Endothelial cell of umbilical vein (primary cell): ENCODE data around the gene IRF6. TPM values are rescaled to one million over a fixed set of nuclear protein-coding genes. Genes with fewer than 3 reads are reported as not detected.
A peak's percentile ranks its signal among the peaks of the same experiment; 100 is the strongest.

ENCODE experiments used
- BruUV-seq: library from RNA; stranded (reverse); fragments of 400-500 nt; replicated peaks from 2 replicates; lab custom pipeline; 2021; lab: Mats Ljungman, UMichigan
- CTCF ChIA-PET: fragments of 300-600, 350-600 bp; sonication (Branson Sonifier 250); formaldehyde crosslinking; loops from one replicate; lab custom pipeline; 2021; ENCODE audit warnings: antibody characterized with exemption, inconsistent platforms; lab: Charles Lee
- POLR2A ChIA-PET: fragments of 300-600, 350-600 bp; sonication (Branson Sonifier 250); formaldehyde crosslinking; loops from one replicate; lab custom pipeline; 2021; ENCODE audit warnings: antibody characterized with exemption, inconsistent platforms; lab: Charles Lee
- DNase-seq: peaks from one replicate; pipeline ENCODE4 v3.0.0-alpha.2; 2011; ENCODE audit warnings: low read depth, low spot score
- FAIRE-seq: peaks from 2 replicates; lab custom pipeline; 2011; peaks lifted over from hg19 to GRCh38; lab: Jason Lieb, UNC
- H2AFZ ChIP-seq: 2 replicates; pipeline ENCODE4 v1.6.0; 2012; ENCODE audit warnings: low read depth, low read length, control low read depth, inconsistent platforms
- H3K27ac ChIP-seq: 2 replicates; pipeline ENCODE4 v1.5.1; 2011; ENCODE audit warnings: low read depth, mild to moderate bottlenecking, control low read depth, low read length, moderate library complexity; ENCODE audit not compliant: insufficient read depth
- H3K27me3 ChIP-seq, 2 experiments: 2 replicates each; pipeline versions ENCODE4 v1.6.0 to v1.6.1; 2011; ENCODE audit warnings: low read length in 2 of 2, mixed read lengths in 1 of 2; ENCODE audit not compliant: control insufficient read depth in 2 of 2, insufficient read depth in 2 of 2
- H3K36me3 ChIP-seq, 2 experiments: 2 replicates in 1 of 2; 3 replicates in 1 of 2; pipeline ENCODE4 v1.5.1; 2011; ENCODE audit warnings: low read length in 2 of 2, mild to moderate bottlenecking in 1 of 2, moderate library complexity in 1 of 2; ENCODE audit not compliant: control insufficient read depth in 2 of 2, insufficient read depth in 2 of 2; ENCODE audit errors: extremely low read depth in 1 of 2
- H3K4me1 ChIP-seq: 3 replicates; pipeline ENCODE4 v1.5.1; 2011; ENCODE audit warnings: mild to moderate bottlenecking, low read length; ENCODE audit not compliant: control insufficient read depth, insufficient read depth; ENCODE audit errors: extremely low read depth
- H3K4me2 ChIP-seq: 2 replicates; pipeline ENCODE4 v1.6.1; 2011; ENCODE audit warnings: low read length, control low read depth, mixed read lengths; ENCODE audit not compliant: insufficient read depth
- H3K4me3 ChIP-seq, 3 experiments: fragments of 200-600 bp in 1 of 3; sonication (generic), shearing (Covaris generic) in 1 of 3; replicated peaks in 1 of 3; 2 replicates each; pipeline ENCODE4 v1.5.1; 2011 to 2016; ENCODE audit warnings: control low read depth in 3 of 3, low read length in 3 of 3, mild to moderate bottlenecking in 2 of 3, inconsistent platforms in 1 of 3, low read depth in 1 of 3, moderate library complexity in 1 of 3; ENCODE audit not compliant: insufficient read depth in 1 of 3
- H3K79me2 ChIP-seq: 2 replicates; pipeline ENCODE4 v1.6.0; 2012; ENCODE audit warnings: low read length, inconsistent platforms; ENCODE audit not compliant: control insufficient read depth, insufficient read depth
- H3K9ac ChIP-seq: replicated peaks from 2 replicates; pipeline ENCODE3; 2011; ENCODE audit warnings: low read length, control low read depth; ENCODE audit not compliant: insufficient read depth; ENCODE audit errors: extremely low read depth
- H3K9me1 ChIP-seq: replicated peaks from 3 replicates; pipeline ENCODE4 v1.6.0; 2011; ENCODE audit warnings: mild to moderate bottlenecking, low read length; ENCODE audit not compliant: control insufficient read depth, insufficient read depth; ENCODE audit errors: extremely low read depth
- H3K9me3 ChIP-seq: replicated peaks from 2 replicates; pipeline ENCODE4 v1.5.1; 2012; ENCODE audit warnings: low read length, inconsistent platforms; ENCODE audit not compliant: control insufficient read depth, insufficient read depth
- H4K20me1 ChIP-seq: replicated peaks from 2 replicates; pipeline ENCODE3; 2011; ENCODE audit warnings: mild to moderate bottlenecking, low read length; ENCODE audit not compliant: control insufficient read depth, insufficient read depth; ENCODE audit errors: extremely low read depth
- EZH2 ChIP-seq: IDR thresholded peaks from 2 replicates; pipeline ENCODE4 v1.6.1; 2012; ENCODE audit warnings: borderline replicate concordance, low read depth, mild to moderate bottlenecking, moderate library complexity, low read length, inconsistent platforms; ENCODE audit not compliant: severe bottlenecking
- FOS ChIP-seq: IDR thresholded peaks from 2 replicates; pipeline ENCODE4 v1.6.1; 2011; ENCODE audit warnings: mild to moderate bottlenecking, low read length, moderate library complexity, borderline replicate concordance; ENCODE audit not compliant: insufficient read depth
- GATA2 ChIP-seq: IDR thresholded peaks from 2 replicates; pipeline ENCODE4 v1.7.0; 2011; ENCODE audit warnings: low read depth, mild to moderate bottlenecking, moderate library complexity, mixed read lengths, low read length; ENCODE audit not compliant: insufficient read length, insufficient read depth
- JUN ChIP-seq: IDR thresholded peaks from 2 replicates; pipeline ENCODE4 v1.6.1; 2011; ENCODE audit warnings: borderline replicate concordance, low read depth; ENCODE audit not compliant: insufficient read length, insufficient read depth
- MYC ChIP-seq: IDR thresholded peaks from one replicate; pipeline ENCODE4 v1.6.1; 2011; ENCODE audit warnings: mild to moderate bottlenecking, low read depth, low read length
- POLR2A ChIP-seq: IDR thresholded peaks from 2 replicates; pipeline ENCODE4 v1.6.1; 2012; ENCODE audit warnings: low read depth, mild to moderate bottlenecking, control low read depth, low read length
- POLR2AphosphoS5 ChIP-seq: IDR thresholded peaks from 2 replicates; pipeline ENCODE4 v1.6.1; 2012; ENCODE audit warnings: low read depth, mild to moderate bottlenecking, control low read depth, low read length, moderate library complexity; ENCODE audit not compliant: insufficient read depth
- dilution Hi-C: fragments of 300-500 bp; cut with MboI; formaldehyde crosslinking; loops from one replicate; pipeline ENCODE4 v1.15.0; 2019; ENCODE audit warnings: low sequenced_read_pairs; ENCODE audit not compliant: extremely low pct_ligation_motif_present
- intact Hi-C: fragments of 100-400 bp; cut with micrococcal nuclease; formaldehyde crosslinking; loops from one replicate; pipeline ENCODE4 v1.10.0; 2022
- polyA plus RNA-seq, 4 experiments: library from polyadenylated mRNA; depleted of rRNA in 3 of 4; stranded (reverse) in 3 of 4; unstranded in 1 of 4; fragments of >200 nt; gene quantifications; 2 replicates each; pipeline versions ENCODE4 v1.2.1 to v1.2.3, GENCODE V29; 2011 to 2012; ENCODE audit warnings: missing spikeins in 1 of 4
- total RNA-seq: library from RNA; stranded (reverse); gene quantifications from 2 replicates; pipeline ENCODE4 v1.2.3, GENCODE V29; 2021
- TF ChIP-seq, protein P1 (sequence below), 2 donors: IDR thresholded peaks; 1 replicate in 1 of 2; 2 replicates in 1 of 2; pipeline ENCODE4 v1.5.1; 2011; ENCODE audit warnings: low read length in 2 of 2, mild to moderate bottlenecking in 2 of 2, moderate library complexity in 2 of 2, control low read depth in 1 of 2, inconsistent platforms in 1 of 2, low read depth in 1 of 2; ENCODE audit not compliant: insufficient read depth in 1 of 2; ENCODE audit errors: extremely low read depth in 1 of 2
- TF ChIP-seq, protein P2 (sequence below): IDR thresholded peaks from 2 replicates; pipeline ENCODE4 v1.6.1; 2011; ENCODE audit not compliant: insufficient read depth, insufficient read length

The IRF6 gene
- total and polyA plus RNA-seq, 2 donors (not counting 3 experiments of a cell fraction or from before 2014, with no cell fraction given): 42.0 to 55.8 TPM

DNA sequence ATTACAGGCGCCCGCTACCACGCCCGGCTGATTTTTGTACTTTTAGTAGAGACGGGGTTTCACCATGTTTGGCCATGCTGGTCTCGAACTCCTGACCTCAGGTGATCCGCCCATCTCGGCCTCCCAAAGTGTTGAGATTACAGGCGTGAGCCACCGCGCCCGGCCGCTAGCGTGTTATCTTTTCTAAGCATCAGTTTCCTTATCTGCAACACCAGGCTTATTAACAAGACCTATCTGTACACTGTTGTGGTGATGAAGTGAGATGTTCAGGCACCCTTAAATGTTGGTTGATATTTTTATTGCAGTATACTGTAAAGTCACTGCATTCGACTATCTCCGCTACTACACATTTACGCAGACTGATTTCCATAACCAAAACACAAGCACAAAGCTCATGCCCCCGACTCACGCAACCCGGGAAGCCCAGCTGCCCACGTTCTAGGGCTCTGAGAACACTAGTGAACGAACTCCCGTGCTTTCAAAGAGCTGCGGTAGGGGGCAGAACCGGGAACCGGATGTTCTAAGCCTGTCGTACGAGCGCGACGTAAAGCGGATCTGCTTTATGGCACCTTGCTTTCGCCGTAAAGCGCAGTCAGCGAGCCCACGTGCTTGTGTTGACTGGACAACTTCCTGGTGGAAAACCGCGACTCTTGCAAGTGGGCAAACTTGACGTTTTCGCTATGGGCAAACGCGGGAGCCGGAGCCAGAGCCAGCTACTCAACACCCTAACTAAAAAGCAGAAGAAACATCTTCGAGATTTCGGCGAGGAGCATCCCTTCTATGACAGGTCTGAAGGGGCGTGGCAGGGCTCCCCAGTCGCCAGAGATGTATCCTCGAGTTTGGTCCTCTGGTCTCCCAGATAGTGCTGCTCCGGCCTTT lies 21.7 kb upstream of the IRF6 start, which contains the start of gene UTP25:
TSS of gene UTP25 (plus strand) at position 589 of the 879 bp plus-strand sequence. CDS start at position 681, 92 bp downstream.
- peak within 1 kb of the TSS; percentile 88 for H3K9ac ChIP-seq
- DNase-seq (peak; percentile 99), FAIRE-seq (peak; percentile 93)
- peak within 1 kb of the TSS; percentile 45 for H2AFZ ChIP-seq
- H3K9me1 ChIP-seq: no peaks in the 10 kb centered on the region
- ChIA-PET POLR2A (interaction anchor here (0.7 to 1.7 kb wide), 2 partner anchors 12 to 20 kb away, joined by 4 to 15 read pairs; no protein-coding TSS in a partner anchor), CTCF (interaction anchor here (0.6 to 1.3 kb wide), 6 partner anchors 11 to 49 kb away, joined by 3 to 16 read pairs (median 4); partner anchors contain the start of gene C1orf74)
- TF ChIP-seq POLR2AphosphoS5 (peak; percentile 77), JUN (no peak), EZH2 (no peak), MYC (peak; percentile 100), FOS (no peak), POLR2A (peak; percentile 84), GATA2 (no peak)
- TF ChIP-seq, protein P1, sequence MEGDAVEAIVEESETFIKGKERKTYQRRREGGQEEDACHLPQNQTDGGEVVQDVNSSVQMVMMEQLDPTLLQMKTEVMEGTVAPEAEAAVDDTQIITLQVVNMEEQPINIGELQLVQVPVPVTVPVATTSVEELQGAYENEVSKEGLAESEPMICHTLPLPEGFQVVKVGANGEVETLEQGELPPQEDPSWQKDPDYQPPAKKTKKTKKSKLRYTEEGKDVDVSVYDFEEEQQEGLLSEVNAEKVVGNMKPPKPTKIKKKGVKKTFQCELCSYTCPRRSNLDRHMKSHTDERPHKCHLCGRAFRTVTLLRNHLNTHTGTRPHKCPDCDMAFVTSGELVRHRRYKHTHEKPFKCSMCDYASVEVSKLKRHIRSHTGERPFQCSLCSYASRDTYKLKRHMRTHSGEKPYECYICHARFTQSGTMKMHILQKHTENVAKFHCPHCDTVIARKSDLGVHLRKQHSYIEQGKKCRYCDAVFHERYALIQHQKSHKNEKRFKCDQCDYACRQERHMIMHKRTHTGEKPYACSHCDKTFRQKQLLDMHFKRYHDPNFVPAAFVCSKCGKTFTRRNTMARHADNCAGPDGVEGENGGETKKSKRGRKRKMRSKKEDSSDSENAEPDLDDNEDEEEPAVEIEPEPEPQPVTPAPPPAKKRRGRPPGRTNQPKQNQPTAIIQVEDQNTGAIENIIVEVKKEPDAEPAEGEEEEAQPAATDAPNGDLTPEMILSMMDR (IDR thresholded peaks at IDR 0.05; ENCODE audit: extremely low read depth in 1 of 2, insufficient read depth in 1 of 2, low read depth in 1 of 2, low read length in 2 of 2): peak; percentile 71 to 80
- TF ChIP-seq, protein P2, sequence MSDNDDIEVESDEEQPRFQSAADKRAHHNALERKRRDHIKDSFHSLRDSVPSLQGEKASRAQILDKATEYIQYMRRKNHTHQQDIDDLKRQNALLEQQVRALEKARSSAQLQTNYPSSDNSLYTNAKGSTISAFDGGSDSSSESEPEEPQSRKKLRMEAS: peak; percentile 99
- peaks cover 2 to 8% of the 10 kb centered on the region in 2 experiments for H3K36me3 ChIP-seq
- H3K4me3 ChIP-seq: peak within 1 kb of the TSS; percentile 73 to 85 (median 81)
- peaks cover 14% of the 10 kb centered on the region for H3K79me2 ChIP-seq
- peak within 1 kb of the TSS; percentile 91 for H3K27ac ChIP-seq
- H3K4me1 ChIP-seq: peaks cover 58% of the 10 kb centered on the region
- H4K20me1 ChIP-seq: no peaks in the 10 kb centered on the region
- H3K9me3 ChIP-seq: no peaks in the 10 kb centered on the region
- peak within 1 kb of the TSS; percentile 62 for H3K4me2 ChIP-seq
- no peaks in the 10 kb centered on the region for H3K27me3 ChIP-seq
- TSS peak; percentile 48 for BruUV-seq
- intact Hi-C loops (loop anchor here (1.0 kb wide), 4 partner anchors 13 to 407 kb away; partner anchors contain the start of gene C1orf74), dilution Hi-C loops (loop anchor here (25.0 kb wide), 1 partner anchor 535 kb away; no protein-coding TSS in a partner anchor)
